NK-92 (cell line): ENCODE data around the gene NSUN6.
A peak's percentile ranks its signal among the peaks of the same experiment; 100 is the strongest.

Source experiments
- DNase-seq: peaks from one replicate; lab custom pipeline; 2025; ENCODE audit not compliant: unreplicated experiment; lab: John Stamatoyannopoulos, UW

The NSUN6 gene

GRCh38 chr10:18651324-18652007, at the start of gene NSUN6:
NSUN6 (minus strand) TSS chr10:18651587; CDS start chr10:18651203, 384 bp downstream.
- peak; percentile 75 for DNase-seq

GRCh38 chr10:18699849-18700840, 48.8 kb upstream of the NSUN6 start:
- no peak for DNase-seq

- no peak for DNase-seq
These were observed 39.2 kb upstream of the NSUN6 start for GRCh38 chr10:18690541-18690940.

GRCh38 chr10:18689498-18689897, 38.1 kb upstream of the NSUN6 start:
- no peak for DNase-seq

- no peak for DNase-seq
These were observed 36.3 kb upstream of the NSUN6 start for GRCh38 chr10:18687706-18688105.

GRCh38 chr10:18687195-18687594, 35.8 kb upstream of the NSUN6 start:
- DNase-seq, result no peak

- no peak for DNase-seq
These were observed 34.2 kb upstream of the NSUN6 start for GRCh38 chr10:18685555-18685954.

- no peak for DNase-seq
These were observed 33.6 kb upstream of the NSUN6 start for GRCh38 chr10:18684953-18685352.

- DNase-seq, result no peak
These were observed 33.0 kb upstream of the NSUN6 start for GRCh38 chr10:18684416-18684815.

GRCh38 chr10:18683427-18683826, 32.0 kb upstream of the NSUN6 start:
- DNase-seq, result no peak

GRCh38 chr10:18681971-18682411, 30.6 kb upstream of the NSUN6 start:
- no peak for DNase-seq

- no peak for DNase-seq
These were observed 30.0 kb upstream of the NSUN6 start for GRCh38 chr10:18681366-18681765.

GRCh38 chr10:18680754-18681153, 29.4 kb upstream of the NSUN6 start:
- DNase-seq, result no peak

GRCh38 chr10:18675086-18675801, 23.9 kb upstream of the NSUN6 start:
- DNase-seq, result no peak

- DNase-seq, result no peak
These were observed 16.6 kb upstream of the NSUN6 start for GRCh38 chr10:18668026-18668425.

- DNase-seq, result no peak
These were observed 15.4 kb upstream of the NSUN6 start for GRCh38 chr10:18666810-18667209.

GRCh38 chr10:18665815-18666558, 14.6 kb upstream of the NSUN6 start:
- DNase-seq, result no peak

- no peak for DNase-seq
These were observed 13.6 kb upstream of the NSUN6 start for GRCh38 chr10:18664841-18665478.

- no peak for DNase-seq
These were observed 9.5 kb upstream of the NSUN6 start for GRCh38 chr10:18660816-18661431.
